ENCODE results near the gene FLOT2.

- TF ChIP-seq, protein P1, sequence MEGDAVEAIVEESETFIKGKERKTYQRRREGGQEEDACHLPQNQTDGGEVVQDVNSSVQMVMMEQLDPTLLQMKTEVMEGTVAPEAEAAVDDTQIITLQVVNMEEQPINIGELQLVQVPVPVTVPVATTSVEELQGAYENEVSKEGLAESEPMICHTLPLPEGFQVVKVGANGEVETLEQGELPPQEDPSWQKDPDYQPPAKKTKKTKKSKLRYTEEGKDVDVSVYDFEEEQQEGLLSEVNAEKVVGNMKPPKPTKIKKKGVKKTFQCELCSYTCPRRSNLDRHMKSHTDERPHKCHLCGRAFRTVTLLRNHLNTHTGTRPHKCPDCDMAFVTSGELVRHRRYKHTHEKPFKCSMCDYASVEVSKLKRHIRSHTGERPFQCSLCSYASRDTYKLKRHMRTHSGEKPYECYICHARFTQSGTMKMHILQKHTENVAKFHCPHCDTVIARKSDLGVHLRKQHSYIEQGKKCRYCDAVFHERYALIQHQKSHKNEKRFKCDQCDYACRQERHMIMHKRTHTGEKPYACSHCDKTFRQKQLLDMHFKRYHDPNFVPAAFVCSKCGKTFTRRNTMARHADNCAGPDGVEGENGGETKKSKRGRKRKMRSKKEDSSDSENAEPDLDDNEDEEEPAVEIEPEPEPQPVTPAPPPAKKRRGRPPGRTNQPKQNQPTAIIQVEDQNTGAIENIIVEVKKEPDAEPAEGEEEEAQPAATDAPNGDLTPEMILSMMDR (IDR thresholded peaks at IDR 0.05), result no peak
- TF ChIP-seq EZH2 (IDR thresholded peaks at IDR 0.05; ENCODE audit: borderline replicate concordance, insufficient read depth, low read depth, low read length, poor library complexity, severe bottlenecking), result no peak
Measured at GRCh38 chr17:28891201-28891600, 6.3 kb downstream of the FLOT2 start.

All from B cell (primary cell).